Endothelial cell of umbilical vein (primary cell): ENCODE results near the gene SHISA5. TPM values are rescaled to one million over a fixed set of nuclear protein-coding genes. Genes with fewer than 3 reads are reported as not detected.

Experiments used
- BruUV-seq: library from RNA; stranded (reverse); fragments of 400-500 nt; replicated peaks from 2 replicates; lab custom pipeline; 2021; lab: Mats Ljungman, UMichigan
- CTCF ChIA-PET: fragments of 300-600, 350-600 bp; sonication (Branson Sonifier 250); formaldehyde crosslinking; loops from one replicate; lab custom pipeline; 2021; ENCODE audit warnings: antibody characterized with exemption, inconsistent platforms; lab: Charles Lee
- POLR2A ChIA-PET: fragments of 300-600, 350-600 bp; sonication (Branson Sonifier 250); formaldehyde crosslinking; loops from one replicate; lab custom pipeline; 2021; ENCODE audit warnings: antibody characterized with exemption, inconsistent platforms; lab: Charles Lee
- DNase-seq: peaks from one replicate; pipeline ENCODE4 v3.0.0-alpha.2; 2011; ENCODE audit warnings: low read depth, low spot score
- FAIRE-seq: peaks from 2 replicates; lab custom pipeline; 2011; peaks lifted over from hg19 to GRCh38; lab: Jason Lieb, UNC
- H2AFZ ChIP-seq: 2 replicates; pipeline ENCODE4 v1.6.0; 2012; ENCODE audit warnings: low read depth, low read length, control low read depth, inconsistent platforms
- H3K27ac ChIP-seq: 2 replicates; pipeline ENCODE4 v1.5.1; 2011; ENCODE audit warnings: low read depth, mild to moderate bottlenecking, control low read depth, low read length, moderate library complexity; ENCODE audit not compliant: insufficient read depth
- H3K27me3 ChIP-seq, 2 experiments: 2 replicates each; pipeline versions ENCODE4 v1.6.0 to v1.6.1; 2011; ENCODE audit warnings: low read length in 2 of 2, mixed read lengths in 1 of 2; ENCODE audit not compliant: control insufficient read depth in 2 of 2, insufficient read depth in 2 of 2
- H3K36me3 ChIP-seq, 2 experiments: 2 replicates in 1 of 2; 3 replicates in 1 of 2; pipeline ENCODE4 v1.5.1; 2011; ENCODE audit warnings: low read length in 2 of 2, mild to moderate bottlenecking in 1 of 2, moderate library complexity in 1 of 2; ENCODE audit not compliant: control insufficient read depth in 2 of 2, insufficient read depth in 2 of 2; ENCODE audit errors: extremely low read depth in 1 of 2
- H3K4me1 ChIP-seq: 3 replicates; pipeline ENCODE4 v1.5.1; 2011; ENCODE audit warnings: mild to moderate bottlenecking, low read length; ENCODE audit not compliant: control insufficient read depth, insufficient read depth; ENCODE audit errors: extremely low read depth
- H3K4me2 ChIP-seq: 2 replicates; pipeline ENCODE4 v1.6.1; 2011; ENCODE audit warnings: low read length, control low read depth, mixed read lengths; ENCODE audit not compliant: insufficient read depth
- H3K4me3 ChIP-seq, 3 experiments: fragments of 200-600 bp in 1 of 3; sonication (generic), shearing (Covaris generic) in 1 of 3; replicated peaks in 1 of 3; 2 replicates each; pipeline ENCODE4 v1.5.1; 2011 to 2016; ENCODE audit warnings: control low read depth in 3 of 3, low read length in 3 of 3, mild to moderate bottlenecking in 2 of 3, inconsistent platforms in 1 of 3, low read depth in 1 of 3, moderate library complexity in 1 of 3; ENCODE audit not compliant: insufficient read depth in 1 of 3
- H3K79me2 ChIP-seq: 2 replicates; pipeline ENCODE4 v1.6.0; 2012; ENCODE audit warnings: low read length, inconsistent platforms; ENCODE audit not compliant: control insufficient read depth, insufficient read depth
- H3K9ac ChIP-seq: replicated peaks from 2 replicates; pipeline ENCODE3; 2011; ENCODE audit warnings: low read length, control low read depth; ENCODE audit not compliant: insufficient read depth; ENCODE audit errors: extremely low read depth
- H3K9me1 ChIP-seq: replicated peaks from 3 replicates; pipeline ENCODE4 v1.6.0; 2011; ENCODE audit warnings: mild to moderate bottlenecking, low read length; ENCODE audit not compliant: control insufficient read depth, insufficient read depth; ENCODE audit errors: extremely low read depth
- H3K9me3 ChIP-seq: replicated peaks from 2 replicates; pipeline ENCODE4 v1.5.1; 2012; ENCODE audit warnings: low read length, inconsistent platforms; ENCODE audit not compliant: control insufficient read depth, insufficient read depth
- H4K20me1 ChIP-seq: replicated peaks from 2 replicates; pipeline ENCODE3; 2011; ENCODE audit warnings: mild to moderate bottlenecking, low read length; ENCODE audit not compliant: control insufficient read depth, insufficient read depth; ENCODE audit errors: extremely low read depth
- FOS ChIP-seq: IDR thresholded peaks from 2 replicates; pipeline ENCODE4 v1.6.1; 2011; ENCODE audit warnings: mild to moderate bottlenecking, low read length, moderate library complexity, borderline replicate concordance; ENCODE audit not compliant: insufficient read depth
- GATA2 ChIP-seq: IDR thresholded peaks from 2 replicates; pipeline ENCODE4 v1.7.0; 2011; ENCODE audit warnings: low read depth, mild to moderate bottlenecking, moderate library complexity, mixed read lengths, low read length; ENCODE audit not compliant: insufficient read length, insufficient read depth
- MYC ChIP-seq: IDR thresholded peaks from one replicate; pipeline ENCODE4 v1.6.1; 2011; ENCODE audit warnings: mild to moderate bottlenecking, low read depth, low read length
- dilution Hi-C: fragments of 300-500 bp; cut with MboI; formaldehyde crosslinking; loops from one replicate; pipeline ENCODE4 v1.15.0; 2019; ENCODE audit warnings: low sequenced_read_pairs; ENCODE audit not compliant: extremely low pct_ligation_motif_present
- intact Hi-C: fragments of 100-400 bp; cut with micrococcal nuclease; formaldehyde crosslinking; loops from one replicate; pipeline ENCODE4 v1.10.0; 2022
- polyA plus RNA-seq, 4 experiments: library from polyadenylated mRNA; depleted of rRNA in 3 of 4; stranded (reverse) in 3 of 4; unstranded in 1 of 4; fragments of >200 nt; gene quantifications; 2 replicates each; pipeline versions ENCODE4 v1.2.1 to v1.2.3, GENCODE V29; 2011 to 2012; ENCODE audit warnings: missing spikeins in 1 of 4
- total RNA-seq: library from RNA; stranded (reverse); gene quantifications from 2 replicates; pipeline ENCODE4 v1.2.3, GENCODE V29; 2021
- TF ChIP-seq, protein P1 (sequence below), 2 donors: IDR thresholded peaks; 1 replicate in 1 of 2; 2 replicates in 1 of 2; pipeline ENCODE4 v1.5.1; 2011; ENCODE audit warnings: low read length in 2 of 2, mild to moderate bottlenecking in 2 of 2, moderate library complexity in 2 of 2, control low read depth in 1 of 2, inconsistent platforms in 1 of 2, low read depth in 1 of 2; ENCODE audit not compliant: insufficient read depth in 1 of 2; ENCODE audit errors: extremely low read depth in 1 of 2
- TF ChIP-seq, protein P2 (sequence below): IDR thresholded peaks from 2 replicates; pipeline ENCODE4 v1.6.1; 2011; ENCODE audit not compliant: insufficient read depth, insufficient read length

Gene SHISA5
- total and polyA plus RNA-seq, 2 donors (not counting 3 experiments of a cell fraction or from before 2014, with no cell fraction given), result 205 to 320 TPM

DNA sequence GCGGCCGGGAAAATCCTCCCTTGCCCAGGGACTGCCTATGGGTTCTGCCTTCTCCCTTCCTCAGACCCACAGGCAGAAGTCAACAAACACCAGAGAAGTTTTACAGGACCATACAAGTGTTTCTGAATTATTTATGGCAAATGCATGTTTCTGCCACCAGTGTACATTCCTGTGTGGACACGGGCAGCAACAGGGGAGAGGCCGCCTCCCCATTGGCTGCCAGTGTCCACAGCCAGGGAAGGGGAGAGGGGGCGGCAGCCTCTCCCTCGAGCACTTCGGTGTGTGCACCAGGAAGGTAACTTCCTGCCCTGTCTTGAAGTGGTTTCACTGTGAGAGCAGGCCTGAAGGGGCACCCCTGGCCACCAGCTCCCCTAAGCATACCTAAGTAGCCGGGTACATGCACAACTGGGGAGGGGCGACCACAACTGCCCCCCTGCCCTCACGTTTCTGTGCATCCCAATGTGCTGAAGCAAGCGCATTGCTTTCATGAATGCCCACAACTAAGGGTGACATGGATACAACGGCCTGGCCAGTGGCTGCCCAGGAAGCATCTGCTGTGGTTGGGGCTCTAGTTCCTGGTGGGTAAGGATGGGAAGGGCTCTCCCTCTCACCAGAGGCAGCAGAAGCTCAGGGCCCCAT lies 14.8 kb upstream of the SHISA5 start:
- Histone ChIP-seq H3K36me3 (no peaks in the 10 kb centered on the region), H3K9ac (no peak overlapping the region), H3K27me3 (no peaks in the 10 kb centered on the region), H3K9me1 (no peaks in the 10 kb centered on the region), H4K20me1 (no peaks in the 10 kb centered on the region), H3K4me1 (no peaks in the 10 kb centered on the region), H3K79me2 (no peaks in the 10 kb centered on the region), H2AFZ (no peak overlapping the region), H3K27ac (no peak overlapping the region), H3K4me2 (no peak overlapping the region), H3K9me3 (no peaks in the 10 kb centered on the region), H3K4me3 (no peak overlapping the region)
- dilution Hi-C loops (no loop called here), intact Hi-C loops (no loop called here)
- ChIA-PET CTCF (interaction anchor here (1.2 kb wide), 1 partner anchor 83 kb away, joined by 4 read pairs; no protein-coding TSS in a partner anchor), POLR2A (interaction anchor here (0.5 kb wide), 1 partner anchor 272 kb away, joined by 8 read pairs; no protein-coding TSS in a partner anchor)
- FAIRE-seq, result no peak
- DNase-seq, result no peak
- TF ChIP-seq GATA2, result no peak
- no peak for TF ChIP-seq MYC
- TF ChIP-seq, protein P1, sequence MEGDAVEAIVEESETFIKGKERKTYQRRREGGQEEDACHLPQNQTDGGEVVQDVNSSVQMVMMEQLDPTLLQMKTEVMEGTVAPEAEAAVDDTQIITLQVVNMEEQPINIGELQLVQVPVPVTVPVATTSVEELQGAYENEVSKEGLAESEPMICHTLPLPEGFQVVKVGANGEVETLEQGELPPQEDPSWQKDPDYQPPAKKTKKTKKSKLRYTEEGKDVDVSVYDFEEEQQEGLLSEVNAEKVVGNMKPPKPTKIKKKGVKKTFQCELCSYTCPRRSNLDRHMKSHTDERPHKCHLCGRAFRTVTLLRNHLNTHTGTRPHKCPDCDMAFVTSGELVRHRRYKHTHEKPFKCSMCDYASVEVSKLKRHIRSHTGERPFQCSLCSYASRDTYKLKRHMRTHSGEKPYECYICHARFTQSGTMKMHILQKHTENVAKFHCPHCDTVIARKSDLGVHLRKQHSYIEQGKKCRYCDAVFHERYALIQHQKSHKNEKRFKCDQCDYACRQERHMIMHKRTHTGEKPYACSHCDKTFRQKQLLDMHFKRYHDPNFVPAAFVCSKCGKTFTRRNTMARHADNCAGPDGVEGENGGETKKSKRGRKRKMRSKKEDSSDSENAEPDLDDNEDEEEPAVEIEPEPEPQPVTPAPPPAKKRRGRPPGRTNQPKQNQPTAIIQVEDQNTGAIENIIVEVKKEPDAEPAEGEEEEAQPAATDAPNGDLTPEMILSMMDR (IDR thresholded peaks at IDR 0.05; ENCODE audit: extremely low read depth in 1 of 2, insufficient read depth in 1 of 2, low read depth in 1 of 2, low read length in 2 of 2), result no peak
- TF ChIP-seq FOS, result no peak
- TF ChIP-seq, protein P2, sequence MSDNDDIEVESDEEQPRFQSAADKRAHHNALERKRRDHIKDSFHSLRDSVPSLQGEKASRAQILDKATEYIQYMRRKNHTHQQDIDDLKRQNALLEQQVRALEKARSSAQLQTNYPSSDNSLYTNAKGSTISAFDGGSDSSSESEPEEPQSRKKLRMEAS, result no peak
- BruUV-seq, result no TSS peak
